ENCODE measurements around the gene PNPLA7. TPM values are rescaled to one million over a fixed set of nuclear protein-coding genes. Genes with fewer than 3 reads are reported as not detected.
"Not testable (repeated sequence)": the region's sequence is repeated elsewhere in the genome, so short reads cannot be mapped to it uniquely, and the experiment has no call there.

Gene PNPLA7
- total RNA-seq, 1 donor from 2014 or later, result 0.06 TPM

GRCh38 chr9:137524981-137525317, 25.3 kb downstream of the PNPLA7 start:
- no peak for DNase-seq (ENCODE audit: low read depth)
- no peak overlapping the region for H3K4me3 ChIP-seq (ENCODE audit: low read depth, low read length)
- TF ChIP-seq, protein P1, sequence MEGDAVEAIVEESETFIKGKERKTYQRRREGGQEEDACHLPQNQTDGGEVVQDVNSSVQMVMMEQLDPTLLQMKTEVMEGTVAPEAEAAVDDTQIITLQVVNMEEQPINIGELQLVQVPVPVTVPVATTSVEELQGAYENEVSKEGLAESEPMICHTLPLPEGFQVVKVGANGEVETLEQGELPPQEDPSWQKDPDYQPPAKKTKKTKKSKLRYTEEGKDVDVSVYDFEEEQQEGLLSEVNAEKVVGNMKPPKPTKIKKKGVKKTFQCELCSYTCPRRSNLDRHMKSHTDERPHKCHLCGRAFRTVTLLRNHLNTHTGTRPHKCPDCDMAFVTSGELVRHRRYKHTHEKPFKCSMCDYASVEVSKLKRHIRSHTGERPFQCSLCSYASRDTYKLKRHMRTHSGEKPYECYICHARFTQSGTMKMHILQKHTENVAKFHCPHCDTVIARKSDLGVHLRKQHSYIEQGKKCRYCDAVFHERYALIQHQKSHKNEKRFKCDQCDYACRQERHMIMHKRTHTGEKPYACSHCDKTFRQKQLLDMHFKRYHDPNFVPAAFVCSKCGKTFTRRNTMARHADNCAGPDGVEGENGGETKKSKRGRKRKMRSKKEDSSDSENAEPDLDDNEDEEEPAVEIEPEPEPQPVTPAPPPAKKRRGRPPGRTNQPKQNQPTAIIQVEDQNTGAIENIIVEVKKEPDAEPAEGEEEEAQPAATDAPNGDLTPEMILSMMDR (conservative IDR thresholded peaks at IDR 0.05; ENCODE audit: low read depth, low read length), result no peak

DNA sequence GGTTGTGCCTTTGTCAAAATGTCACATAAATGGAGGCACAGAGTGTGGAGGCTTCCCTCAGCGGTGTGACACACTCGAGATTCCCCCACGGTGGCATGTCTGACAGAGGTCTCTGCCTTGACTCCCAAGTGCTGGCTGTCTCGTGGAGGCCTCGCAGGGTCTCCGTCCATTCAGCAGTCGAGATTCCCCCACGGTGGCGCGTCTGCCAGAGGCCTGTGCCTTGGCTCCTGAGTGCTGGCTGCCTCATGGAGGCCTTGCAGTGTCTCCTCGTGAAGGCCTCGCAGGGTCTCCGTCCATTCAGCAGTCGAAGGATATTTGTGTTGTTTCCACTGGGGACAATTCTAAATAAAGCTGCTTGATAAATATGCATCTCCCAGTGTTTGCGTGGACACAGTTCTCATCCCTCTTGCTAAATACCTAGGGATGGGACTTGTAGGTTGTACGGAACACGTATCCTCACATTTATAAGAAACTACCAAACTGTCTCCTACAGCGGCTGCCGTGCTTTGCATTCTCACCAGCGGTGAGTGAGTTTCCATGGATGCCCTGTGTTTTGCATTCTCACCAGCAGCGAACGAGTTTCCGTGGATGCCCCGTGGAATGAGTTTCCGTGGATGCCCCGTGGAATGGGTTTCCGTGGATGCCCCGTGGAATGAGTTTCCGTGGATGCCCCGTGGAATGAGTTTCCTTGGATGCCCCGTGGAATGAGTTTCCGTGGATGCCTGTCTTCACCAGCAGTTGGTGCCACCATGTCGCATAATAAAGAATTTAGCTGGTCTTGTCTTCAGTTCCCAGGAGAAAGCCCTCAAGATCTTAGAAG, 25.8 kb downstream of the PNPLA7 start:
- DNase-seq (ENCODE audit: low read depth), result no peak
- no peak overlapping the region for H3K4me3 ChIP-seq (ENCODE audit: low read depth, low read length)
- TF ChIP-seq, protein P1 (conservative IDR thresholded peaks at IDR 0.05; ENCODE audit: low read depth, low read length), result no peak

DNA sequence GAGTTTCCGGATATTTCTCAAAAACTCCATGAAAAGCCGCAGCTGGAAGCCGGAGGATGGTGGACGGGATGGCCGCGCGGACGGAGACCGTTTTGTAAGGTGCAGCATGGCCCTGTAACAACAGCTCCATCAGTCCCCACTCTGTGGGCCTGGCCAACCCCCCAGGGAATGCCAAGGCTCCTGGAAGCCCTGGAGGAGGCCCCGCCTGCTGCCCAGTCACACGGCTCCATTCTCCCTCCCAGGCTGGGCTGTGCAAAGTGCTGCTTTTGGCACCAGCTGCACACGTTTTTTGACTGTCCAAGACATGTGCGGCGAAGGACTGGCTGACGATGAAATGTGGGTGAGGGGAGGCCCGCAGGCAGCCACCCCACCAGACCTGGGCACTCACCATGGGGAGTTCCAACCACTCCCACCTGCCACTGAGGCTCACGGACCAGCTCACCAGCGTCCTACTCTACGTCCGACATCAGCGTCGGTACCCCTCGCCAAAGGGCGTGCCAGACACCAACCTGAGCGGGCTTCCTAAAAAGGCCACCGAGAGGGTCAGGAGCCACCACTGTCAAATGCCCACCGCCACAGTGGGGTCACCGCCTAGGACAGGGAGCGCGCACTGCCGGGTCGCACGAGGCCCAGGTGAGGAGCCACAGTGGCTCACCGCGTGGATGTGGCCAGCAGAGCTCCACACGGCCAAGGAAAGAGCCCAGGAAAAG, 27.3 kb downstream of the PNPLA7 start:
- DNase-seq (ENCODE audit: low read depth), result no peak
- TF ChIP-seq, protein P1 (conservative IDR thresholded peaks at IDR 0.05; ENCODE audit: low read depth, low read length), result no peak
- no peak overlapping the region for H3K4me3 ChIP-seq (ENCODE audit: low read depth, low read length)

- H3K4me3 ChIP-seq (ENCODE audit: low read depth, low read length), result no peak overlapping the region
- TF ChIP-seq, protein P1 (conservative IDR thresholded peaks at IDR 0.05; ENCODE audit: low read depth, low read length), result no peak
- DNase-seq (ENCODE audit: low read depth), result no peak
These were observed 28.7 kb downstream of the PNPLA7 start for GRCh38 chr9:137521405-137521985.

- TF ChIP-seq, protein P1 (conservative IDR thresholded peaks at IDR 0.05; ENCODE audit: low read depth, low read length), result no peak
- no peak for DNase-seq (ENCODE audit: low read depth)
- H3K4me3 ChIP-seq (ENCODE audit: low read depth, low read length), result no peak overlapping the region
These were observed 29.4 kb downstream of the PNPLA7 start for GRCh38 chr9:137520614-137521404.

- TF ChIP-seq, protein P1 (conservative IDR thresholded peaks at IDR 0.05; ENCODE audit: low read depth, low read length), result no peak
- no peak overlapping the region for H3K4me3 ChIP-seq (ENCODE audit: low read depth, low read length)
- DNase-seq (ENCODE audit: low read depth), result no peak
These were observed 30.6 kb downstream of the PNPLA7 start for GRCh38 chr9:137519553-137519952.

GRCh38 chr9:137518661-137519459, 31.3 kb downstream of the PNPLA7 start:
- not testable (repeated sequence) for DNase-seq (ENCODE audit: low read depth); H3K4me3 ChIP-seq (ENCODE audit: low read depth, low read length)

Measured in epithelial cell of proximal tubule (primary cell).